ENCODE results near the gene ERCC6L2. TPM values are rescaled to one million over a fixed set of nuclear protein-coding genes. Genes with fewer than 3 reads are reported as not detected.

Gene ERCC6L2
- total and polyA plus RNA-seq, 2 of the 8 experiments (the other 6 are each of a cell fraction or from before 2014, with no cell fraction given), result 9.8 to 50.0 TPM

DNA sequence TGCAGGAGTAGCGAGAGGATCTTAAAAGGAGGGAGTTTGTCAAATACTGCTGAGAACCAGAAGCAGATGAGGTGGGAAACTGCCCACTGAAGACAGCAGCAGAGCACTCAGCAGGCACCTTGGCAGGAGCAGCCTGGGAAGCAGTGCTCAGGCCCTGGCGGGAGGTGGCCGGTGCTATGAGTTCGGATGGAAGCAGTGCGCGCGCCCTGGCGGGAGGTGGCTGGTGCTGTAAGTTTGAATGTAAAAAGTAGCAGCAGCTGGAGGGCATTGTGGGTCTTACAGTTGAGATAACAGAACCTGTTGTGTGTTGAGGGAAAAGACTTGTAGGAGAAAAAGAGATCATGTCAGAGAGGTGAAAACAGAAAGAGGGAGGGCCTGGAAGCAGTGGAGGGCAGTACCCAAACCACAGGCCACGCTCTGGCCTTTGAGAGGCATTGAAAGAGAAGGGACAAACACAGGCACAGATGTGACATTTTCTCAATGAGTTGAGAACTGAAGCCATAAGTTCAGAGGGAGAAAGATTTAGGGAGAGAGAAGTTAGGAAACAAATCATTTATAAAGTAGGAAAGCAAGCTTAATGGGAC, 130.9 kb downstream of the ERCC6L2 start:
- no peak overlapping the region for H4K91ac ChIP-seq (replicated peaks; ENCODE audit: insufficient read length, low read length)
- H2BK12ac ChIP-seq (ENCODE audit: low read depth, low read length), result no peak overlapping the region
- H4K20me1 ChIP-seq (replicated peaks in 1 of 2; ENCODE audit: control insufficient read depth in 1 of 2, insufficient read depth in 2 of 2, low read length in 2 of 2), result no peaks in the 10 kb centered on the region
- DNase-seq (ENCODE audit: low read depth in 1 of 2, low spot score in 2 of 2) (no peak), FAIRE-seq (no peak)
- H3K4ac ChIP-seq (replicated peaks; ENCODE audit: insufficient read length, low read depth, low read length), result no peak overlapping the region
- H4K8ac ChIP-seq (ENCODE audit: extremely low read depth, insufficient read depth, low read length), result no peak overlapping the region
- H3K79me2 ChIP-seq (ENCODE audit: control insufficient read depth in 1 of 2, insufficient read depth in 2 of 2, low read length in 2 of 2), result no peaks in the 10 kb centered on the region
- no peak overlapping the region for H2BK5ac ChIP-seq (ENCODE audit: low read depth, low read length)
- H2AK5ac ChIP-seq (ENCODE audit: low read depth, low read length), result no peak overlapping the region
- peaks cover 0 to 5% of the 10 kb centered on the region in 2 experiments; a peak in 1 of 4 replicates for H3K9me3 ChIP-seq (ENCODE audit: insufficient read depth in 2 of 2, low read depth in 1 of 2, low read length in 1 of 2)
- no peaks in the 10 kb centered on the region; the same call in 1 of the 2 replicates for H3K79me1 ChIP-seq (ENCODE audit: low read depth, low read length)
- no peak overlapping the region for H2AFZ ChIP-seq (ENCODE audit: low read length)
- WGBS, 2 experiments (ENCODE audit: extremely low coverage in 1 of 2, insufficient coverage in 1 of 2, insufficient read length in 1 of 2, insufficient replicate concordance in 2 of 2, low coverage in 1 of 2, low lambda C conversion rate in 2 of 2, missing lambda C conversion rate in 1 of 2), result 95% methylated on average over 9 of the region's 9 CpGs; no CpG with 5 or more reads in 1 of the 2 experiments
- POLR2A ChIA-PET (ENCODE audit: partially characterized antibody), result interaction anchor here (0.9 to 1.0 kb wide), 2 partner anchors 13 to 25 kb away, joined by 3 to 4 read pairs; no protein-coding TSS in a partner anchor
- H3K18ac ChIP-seq (ENCODE audit: extremely low read depth, low read length), result no peak overlapping the region
- no peak overlapping the region for H2BK20ac ChIP-seq (ENCODE audit: low read length)
- H2BK120ac ChIP-seq (replicated peaks; ENCODE audit: low read depth, low read length), result no peak overlapping the region
- TF ChIP-seq YY1 (IDR thresholded peaks at IDR 0.05; ENCODE audit: low read depth, low read length), result no peak
- TF ChIP-seq CBX8 (IDR thresholded peaks at IDR 0.05; ENCODE audit: borderline replicate concordance, low read depth, low read length), result no peak
- TF ChIP-seq, protein P1, sequence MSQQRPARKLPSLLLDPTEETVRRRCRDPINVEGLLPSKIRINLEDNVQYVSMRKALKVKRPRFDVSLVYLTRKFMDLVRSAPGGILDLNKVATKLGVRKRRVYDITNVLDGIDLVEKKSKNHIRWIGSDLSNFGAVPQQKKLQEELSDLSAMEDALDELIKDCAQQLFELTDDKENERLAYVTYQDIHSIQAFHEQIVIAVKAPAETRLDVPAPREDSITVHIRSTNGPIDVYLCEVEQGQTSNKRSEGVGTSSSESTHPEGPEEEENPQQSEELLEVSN (IDR thresholded peaks at IDR 0.05), result no peak
- TF ChIP-seq ATF3 (IDR thresholded peaks at IDR 0.05; ENCODE audit: insufficient read depth, low read depth, low read length), result no peak
- no peak for TF ChIP-seq SIN3A (conservative IDR thresholded peaks at IDR 0.05 in 1 of 2, IDR thresholded peaks at IDR 0.05 in 1 of 2; ENCODE audit: low read depth in 1 of 2, low read length in 2 of 2)
- TF ChIP-seq SP4 (IDR thresholded peaks at IDR 0.05; ENCODE audit: low read length), result no peak
- TF ChIP-seq JUN (IDR thresholded peaks at IDR 0.05; ENCODE audit: low read depth, low read length), result no peak
- TF ChIP-seq POU5F1 (IDR thresholded peaks at IDR 0.05; ENCODE audit: low read depth, low read length), result no peak
- no peak for TF ChIP-seq CEBPB (IDR thresholded peaks at IDR 0.05; ENCODE audit: low read depth, low read length)
- no peak for TF ChIP-seq ASH2L (IDR thresholded peaks at IDR 0.05; ENCODE audit: low read length)
- H3K36me3 ChIP-seq (ENCODE audit: control insufficient read depth in 2 of 4, insufficient read depth in 4 of 4, low read length in 3 of 4), result peaks cover 3 to 18% (median 4%) of the 10 kb centered on the region in 4 experiments; a peak in 5 of 8 replicates
- H3K14ac ChIP-seq (ENCODE audit: insufficient read length), result no peak overlapping the region
- no peaks in the 10 kb centered on the region for H3K23me2 ChIP-seq (ENCODE audit: low read depth, low read length)
- no peak overlapping the region for H3K56ac ChIP-seq (replicated peaks; ENCODE audit: insufficient read length, low read depth, low read length)
- no peak overlapping the region for H4K5ac ChIP-seq (ENCODE audit: insufficient read length, low read depth, low read length)
- CTCF ChIA-PET (ENCODE audit: partially characterized antibody), result no interaction called here
- H3K27ac ChIP-seq (ENCODE audit: low read depth, low read length), result no peak overlapping the region
- H3K4me2 ChIP-seq (ENCODE audit: insufficient read depth in 1 of 2, low read depth in 2 of 2, low read length in 2 of 2), result no peak overlapping the region
- H2BK15ac ChIP-seq (ENCODE audit: low read length), result no peak overlapping the region
- H3K9ac ChIP-seq (replicated peaks in 1 of 4; ENCODE audit: extremely low read depth in 1 of 4, low read depth in 3 of 4, low read length in 3 of 4), result no peak overlapping the region
- H3K27me3 ChIP-seq (replicated peaks in 1 of 4; ENCODE audit: control insufficient read depth in 3 of 4, extremely low read depth in 1 of 4, insufficient read depth in 3 of 4, low read length in 3 of 4), result no peaks in the 10 kb centered on the region
- no peak overlapping the region for H3K4me3 ChIP-seq (ENCODE audit: extremely low read depth in 1 of 4, insufficient read depth in 2 of 4, low read depth in 3 of 4, low read length in 4 of 4)
- H3K23ac ChIP-seq (ENCODE audit: insufficient read length), result no peak overlapping the region
- H3K4me1 ChIP-seq (replicated peaks in 1 of 4; ENCODE audit: control insufficient read depth in 3 of 4, insufficient read depth in 4 of 4, low read length in 3 of 4), result no peaks in the 10 kb centered on the region
